NCI-H446 treated with DMSO at 0.1 percent for 48 hours (cell line): ENCODE results near the gene CRAMP1.

Experiments used
- DNase-seq: peaks from one replicate; lab custom pipeline; 2025; lab: John Stamatoyannopoulos, UW

Gene CRAMP1

GRCh38 chr16:1655909-1656807 is 44.0 kb downstream of the CRAMP1 start:
- no peak for DNase-seq

GRCh38 chr16:1656808-1657617 is 44.9 kb downstream of the CRAMP1 start:
- no peak for DNase-seq

GRCh38 chr16:1657841-1658240 is 45.7 kb downstream of the CRAMP1 start:
- DNase-seq: no peak

GRCh38 chr16:1659031-1659430 is 46.9 kb downstream of the CRAMP1 start:
- no peak for DNase-seq

GRCh38 chr16:1661826-1662225 is 49.7 kb downstream of the CRAMP1 start:
- no peak for DNase-seq

- no peak for DNase-seq
Observed at GRCh38 chr16:1662543-1662942, 50.4 kb downstream of the CRAMP1 start.

- DNase-seq: no peak
Observed at GRCh38 chr16:1665829-1666228, 53.7 kb downstream of the CRAMP1 start.

- DNase-seq: no peak
Observed at GRCh38 chr16:1666316-1666715, 54.2 kb downstream of the CRAMP1 start.

- DNase-seq: no peak
Observed at GRCh38 chr16:1667271-1667670, 55.1 kb downstream of the CRAMP1 start.

- no peak for DNase-seq
Observed at GRCh38 chr16:1667916-1668315, 55.8 kb downstream of the CRAMP1 start.

- DNase-seq: no peak
Observed at GRCh38 chr16:1668612-1669319, 56.6 kb downstream of the CRAMP1 start.

- no peak for DNase-seq
Observed at GRCh38 chr16:1669698-1670097, 57.5 kb downstream of the CRAMP1 start.

- DNase-seq: no peak
Observed at GRCh38 chr16:1670371-1670770, 58.2 kb downstream of the CRAMP1 start.

GRCh38 chr16:1670866-1671265 is 58.7 kb downstream of the CRAMP1 start:
- DNase-seq: no peak

- DNase-seq: no peak
Observed at GRCh38 chr16:1673424-1674151, 61.4 kb downstream of the CRAMP1 start.

- DNase-seq: no peak
Observed at GRCh38 chr16:1674306-1674705, 62.1 kb downstream of the CRAMP1 start.

GRCh38 chr16:1674751-1675664 is 62.8 kb downstream of the CRAMP1 start:
- DNase-seq: no peak

GRCh38 chr16:1676661-1677060 is 64.5 kb downstream of the CRAMP1 start:
- DNase-seq: no peak

- no peak for DNase-seq
Observed at GRCh38 chr16:1677339-1677738, 65.2 kb downstream of the CRAMP1 start.

- peak; percentile 93 for DNase-seq
Observed at GRCh38 chr16:1677942-1678499, 65.9 kb downstream of the CRAMP1 start, which contains the start of gene JPT2. JPT2 (plus strand) TSS chr16:1678279; CDS start chr16:1678313, 34 bp downstream.
